IMR-90 (cell line): ENCODE data around the gene CRTAP. TPM values are rescaled to one million over a fixed set of nuclear protein-coding genes. Genes with fewer than 3 reads are reported as not detected.

ENCODE experiments used
- ATAC-seq: fragments of 200-7000 bp; cut with Tn5 transposase; 2 replicates; pipeline ENCODE4 v1.9.1; 2020; ENCODE audit warnings: low read depth, mild to moderate bottlenecking, moderate library complexity
- BruUV-seq: library from RNA; stranded (reverse); fragments of 400-500 nt; replicated peaks from 2 replicates; lab custom pipeline; 2021; lab: Mats Ljungman, UMichigan
- CTCF ChIA-PET: fragments of 300-600 bp; formaldehyde crosslinking; extraction: SDS; loops from one replicate; lab custom pipeline; 2021; ENCODE audit warnings: antibody characterized with exemption; lab: Yijun Ruan, JAX
- POLR2A ChIA-PET: fragments of 300-600 bp; sonication (Branson Sonifier 250); formaldehyde crosslinking; loops from one replicate; lab custom pipeline; 2022; ENCODE audit warnings: antibody characterized with exemption; ENCODE audit not compliant: unreplicated experiment; lab: Charles Lee
- DNase-seq: peaks from one replicate; pipeline ENCODE4 v3.0.0; 2013
- H2AFZ ChIP-seq: replicated peaks from 2 replicates; pipeline ENCODE3; 2013; ENCODE audit warnings: low read length, mild to moderate bottlenecking; ENCODE audit not compliant: poor library complexity
- H2AK5ac ChIP-seq: 2 replicates; pipeline ENCODE4 v1.6.1; 2013; ENCODE audit warnings: low read depth, low read length, inconsistent platforms
- H2AK9ac ChIP-seq: replicated peaks from 2 replicates; pipeline ENCODE3; 2013; ENCODE audit warnings: mild to moderate bottlenecking, low read depth, low read length, moderate library complexity; ENCODE audit not compliant: poor library complexity
- H2BK120ac ChIP-seq: 2 replicates; pipeline ENCODE4 v1.6.1; 2013; ENCODE audit warnings: low read depth, low read length, inconsistent platforms
- H2BK15ac ChIP-seq: 3 replicates; pipeline ENCODE4 v1.6.1; 2013; ENCODE audit warnings: low read depth, low read length, inconsistent platforms
- H2BK20ac ChIP-seq: 2 replicates; pipeline ENCODE4 v1.6.1; 2013; ENCODE audit warnings: low read depth, mild to moderate bottlenecking, inconsistent platforms, low read length, moderate library complexity
- H2BK5ac ChIP-seq: 2 replicates; pipeline ENCODE4 v1.6.1; 2013; ENCODE audit warnings: mild to moderate bottlenecking, low read depth, low read length, inconsistent platforms; ENCODE audit not compliant: poor library complexity, severe bottlenecking
- H3K14ac ChIP-seq: replicated peaks from 2 replicates; pipeline ENCODE4 v1.6.1; 2013; ENCODE audit warnings: low read depth, low read length, inconsistent platforms
- H3K18ac ChIP-seq: 2 replicates; pipeline ENCODE4 v1.6.1; 2013; ENCODE audit warnings: low read depth, low read length, control low read depth
- H3K23ac ChIP-seq: 2 replicates; pipeline ENCODE4 v1.6.1; 2013; ENCODE audit warnings: low read depth, low read length, inconsistent platforms
- H3K27ac ChIP-seq: 2 replicates; pipeline ENCODE4 v1.5.1; 2013; ENCODE audit warnings: mild to moderate bottlenecking, control low read depth, low read length; ENCODE audit not compliant: insufficient read depth
- H3K27me3 ChIP-seq: 2 replicates; pipeline ENCODE4 v1.6.1; 2013; ENCODE audit warnings: low read length; ENCODE audit not compliant: control insufficient read depth, insufficient read depth
- H3K36me3 ChIP-seq: 2 replicates; pipeline ENCODE4 v1.6.1; 2013; ENCODE audit warnings: low read length, mixed read lengths; ENCODE audit not compliant: control insufficient read depth, insufficient read depth
- H3K4ac ChIP-seq: 2 replicates; pipeline ENCODE4 v1.6.1; 2013; ENCODE audit warnings: low read depth, low read length, inconsistent platforms
- H3K4me1 ChIP-seq: 2 replicates; pipeline ENCODE4 v1.6.1; 2013; ENCODE audit warnings: low read length, mixed read lengths; ENCODE audit not compliant: control insufficient read depth, insufficient read depth
- H3K4me2 ChIP-seq: 2 replicates; pipeline ENCODE4 v1.6.1; 2013; ENCODE audit warnings: low read depth, mild to moderate bottlenecking, control low read depth, low read length, moderate library complexity
- H3K4me3 ChIP-seq: 2 replicates; pipeline ENCODE4 v1.5.1; 2013; ENCODE audit warnings: low read depth, mild to moderate bottlenecking, control low read depth, low read length, moderate library complexity; ENCODE audit not compliant: insufficient read depth
- H3K56ac ChIP-seq: 2 replicates; pipeline ENCODE4 v1.6.1; 2013; ENCODE audit warnings: low read length, inconsistent platforms; ENCODE audit not compliant: insufficient read depth; ENCODE audit errors: extremely low read depth
- H3K79me1 ChIP-seq, 2 experiments: 2 replicates each; pipeline ENCODE4 v1.6.1; 2013; ENCODE audit warnings: low read length in 2 of 2, inconsistent platforms in 1 of 2, low read depth in 1 of 2
- H3K9ac ChIP-seq: 2 replicates; pipeline ENCODE4 v1.6.1; 2013; ENCODE audit warnings: low read depth, low read length, control low read depth
- H3K9me1 ChIP-seq: 2 replicates; pipeline ENCODE4 v1.6.1; 2013; ENCODE audit warnings: low read length, inconsistent platforms; ENCODE audit not compliant: insufficient read depth
- H3K9me3 ChIP-seq: 2 replicates; pipeline ENCODE4 v1.6.1; 2013; ENCODE audit warnings: low read length; ENCODE audit not compliant: control insufficient read depth, insufficient read depth
- H4K20me1 ChIP-seq: 2 replicates; pipeline ENCODE4 v1.6.1; 2013; ENCODE audit warnings: low read length, inconsistent platforms; ENCODE audit not compliant: insufficient read depth
- H4K5ac ChIP-seq: 2 replicates; pipeline ENCODE4 v1.6.1; 2013; ENCODE audit warnings: mild to moderate bottlenecking, low read depth, low read length, control low read depth
- H4K8ac ChIP-seq, 2 experiments: 2 replicates each; pipeline ENCODE4 v1.6.1; 2013; ENCODE audit warnings: low read depth in 2 of 2, low read length in 2 of 2, control low read depth in 1 of 2, inconsistent platforms in 1 of 2
- H4K91ac ChIP-seq: 2 replicates; pipeline ENCODE4 v1.6.1; 2013; ENCODE audit warnings: low read depth, low read length, inconsistent platforms; ENCODE audit not compliant: insufficient read depth
- RCOR1 ChIP-seq: IDR thresholded peaks from 2 replicates; pipeline ENCODE4 v1.6.1; 2012; ENCODE audit warnings: mild to moderate bottlenecking, low read length, improper control_type of control experiment; ENCODE audit not compliant: insufficient replicate concordance
- WGBS, 2 experiments: methylation state at CpG; one replicate each; pipeline versions ENCODE4 v1.1.5 to v1.1.7; 2013; ENCODE audit warnings: missing lambda C conversion rate in 2 of 2; ENCODE audit not compliant: insufficient read length in 1 of 2; ENCODE audit errors: extremely low coverage in 2 of 2; 5-methylcytosine and 5-hydroxymethylcytosine counted together
- dilution Hi-C: fragments of 300-500 bp; cut with HindIII; formaldehyde crosslinking; loops from one replicate; pipeline ENCODE4 v1.14.3; 2018; ENCODE audit warnings: low sequenced_read_pairs; ENCODE audit not compliant: unreplicated experiment
- in situ Hi-C: fragments of 300-500 bp; cut with MboI; formaldehyde crosslinking; loops from 3 replicates; pipeline ENCODE4 v1.14.3; 2019; ENCODE audit warnings: low sequenced_read_pairs, inconsistent platforms, mixed read lengths
- intact Hi-C: fragments of 100-400 bp; cut with micrococcal nuclease; formaldehyde crosslinking; loops from 2 replicates; pipeline ENCODE4 v1.10.0; 2022
- polyA plus RNA-seq, 3 experiments: library from polyadenylated mRNA; depleted of rRNA; stranded (reverse); fragments of >200 nt; gene quantifications; 2 replicates each; pipeline ENCODE4 v1.2.3, GENCODE V29; 2012; ENCODE audit warnings: low replicate concordance in 1 of 3
- total RNA-seq: library from RNA; depleted of rRNA; stranded (reverse); fragments of >200 nt; gene quantifications from 2 replicates; pipeline ENCODE4 v1.2.3, GENCODE V29; 2012

The CRTAP gene
- total and polyA plus RNA-seq, 2 of the 4 experiments (the other 2 are of a cell fraction) = 108 to 205 TPM

- no peak overlapping the region for H2BK5ac ChIP-seq
- H3K4me3 ChIP-seq = no peak overlapping the region
- peaks cover 3% of the 10 kb centered on the region for H3K4me1 ChIP-seq
- H3K4ac ChIP-seq = no peak overlapping the region
- H3K79me1 ChIP-seq = peaks cover 0 to 3% of the 10 kb centered on the region in 2 experiments; a peak in 1 of 4 replicates
- no peaks in the 10 kb centered on the region for H3K9me3 ChIP-seq
- no peak overlapping the region for H3K14ac ChIP-seq
- no peak overlapping the region for H3K56ac ChIP-seq
- H3K27ac ChIP-seq = no peak overlapping the region
- ChIA-PET CTCF (interaction anchor here (0.9 to 1.5 kb wide), 2 partner anchors 9 to 232 kb away, joined by 5 to 6 read pairs; no protein-coding TSS in a partner anchor), POLR2A (no interaction called here)
- no peak overlapping the region for H4K8ac ChIP-seq
- H3K9ac ChIP-seq = no peak overlapping the region
- no peak overlapping the region for H3K4me2 ChIP-seq
- no peak overlapping the region for H2AK5ac ChIP-seq
- ATAC-seq = no peak
- H3K9me1 ChIP-seq = peaks cover 7% of the 10 kb centered on the region; the same call in 1 of the 2 replicates
- TF ChIP-seq RCOR1 = no peak
- H3K18ac ChIP-seq = no peak overlapping the region
- WGBS, 2 experiments = no CpG with 5 or more reads among the region's 3 CpGs
- no peak overlapping the region for H4K5ac ChIP-seq
- no peak overlapping the region for H2BK15ac ChIP-seq
- intact Hi-C loops (no loop called here), in situ Hi-C loops (no loop called here), dilution Hi-C loops (loop anchor here (25.0 kb wide), 1 partner anchor 246 kb away; no protein-coding TSS in a partner anchor)
- no peak for DNase-seq
- no peak overlapping the region for H2BK20ac ChIP-seq
- H4K91ac ChIP-seq = no peak overlapping the region
- H3K23ac ChIP-seq = no peak overlapping the region
- no peaks in the 10 kb centered on the region; the same call in 1 of the 2 replicates for H4K20me1 ChIP-seq
- H3K27me3 ChIP-seq = no peaks in the 10 kb centered on the region
- peaks cover 15% of the 10 kb centered on the region for H3K36me3 ChIP-seq
- BruUV-seq = no TSS peak
- H2BK120ac ChIP-seq = no peak overlapping the region
- H2AK9ac ChIP-seq = no peak overlapping the region
- H2AFZ ChIP-seq = no peak overlapping the region
Measured at GRCh38 chr3:33141006-33141405, 27.2 kb downstream of the CRTAP start.
